HG03457 (cell line): ENCODE results near the gene GIPR.

Experiments used
- ATAC-seq: cut with Tn5 transposase; IDR thresholded peaks from one replicate; pipeline ENCODE4 v1.9.1; 2021; ENCODE audit warnings: moderate number of reproducible peaks; ENCODE audit not compliant: unreplicated experiment

Gene GIPR

DNA sequence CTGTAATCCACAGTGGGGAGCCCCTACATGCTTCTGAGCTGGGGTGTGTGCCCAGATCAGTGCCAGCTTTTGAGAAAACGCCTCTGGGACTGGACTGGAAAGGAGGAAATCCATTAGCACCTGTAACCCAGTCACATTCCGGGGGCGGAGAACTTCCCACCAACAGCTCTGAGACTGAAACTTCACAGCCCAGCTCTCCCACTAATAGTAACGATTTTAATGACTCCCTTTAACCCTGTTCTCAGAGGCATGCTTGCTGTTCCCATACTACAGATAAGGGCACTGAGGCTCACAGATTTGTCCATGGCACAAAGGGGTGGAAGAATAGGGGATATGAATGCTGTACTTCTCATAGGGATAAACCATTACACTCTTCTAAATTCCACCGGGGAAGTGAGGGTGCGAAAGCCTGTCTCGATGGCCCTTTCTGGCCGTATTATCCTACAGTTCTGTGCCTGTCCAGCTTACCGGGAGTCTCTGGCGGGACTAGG is 61.8 kb downstream of the GIPR start:
- no peak for ATAC-seq

GRCh38 chr19:45730368-45731288 is 62.6 kb downstream of the GIPR start, which contains the start of gene FBXO46:
Gene FBXO46, minus strand, starts transcription at chr19:45730896. Its CDS starts 17,401 bp downstream, at chr19:45713495.
- peak; percentile 66 for ATAC-seq
